GM12875 (cell line): ENCODE results near the gene MAP2.

ENCODE experiments used
- H3K4me3 ChIP-seq: one replicate; pipeline ENCODE4 v1.5.1; 2011; ENCODE audit warnings: low read depth, low read length, control low read depth
- TF ChIP-seq, protein P1 (sequence below): IDR thresholded peaks from 2 replicates; pipeline ENCODE4 v1.5.1; 2011; ENCODE audit warnings: low read depth, mild to moderate bottlenecking, control low read depth, inconsistent platforms, low read length, moderate library complexity, borderline replicate concordance; ENCODE audit not compliant: insufficient read depth

The MAP2 gene

DNA sequence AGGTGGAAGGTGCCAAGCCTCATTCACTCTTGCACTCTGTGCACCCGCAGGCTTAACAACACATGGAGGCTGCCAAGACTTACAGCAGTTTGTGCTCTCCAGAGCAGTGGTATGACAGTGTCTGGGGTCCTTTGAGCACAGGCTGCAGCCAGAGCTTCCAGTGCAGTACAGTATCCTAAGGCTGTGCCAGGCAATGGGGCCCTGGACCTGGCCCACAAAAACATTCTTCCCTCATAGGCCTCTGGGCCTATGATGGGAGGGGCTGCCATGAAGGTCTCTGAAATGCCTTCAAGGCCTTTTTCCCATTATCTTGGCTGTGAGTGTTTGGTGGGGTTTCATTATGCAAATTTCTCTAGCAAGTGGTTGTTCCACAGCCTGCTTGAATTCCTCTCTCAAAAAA lies 74.8 kb downstream of the MAP2 start:
- no peak overlapping the region for H3K4me3 ChIP-seq
- TF ChIP-seq, protein P1, sequence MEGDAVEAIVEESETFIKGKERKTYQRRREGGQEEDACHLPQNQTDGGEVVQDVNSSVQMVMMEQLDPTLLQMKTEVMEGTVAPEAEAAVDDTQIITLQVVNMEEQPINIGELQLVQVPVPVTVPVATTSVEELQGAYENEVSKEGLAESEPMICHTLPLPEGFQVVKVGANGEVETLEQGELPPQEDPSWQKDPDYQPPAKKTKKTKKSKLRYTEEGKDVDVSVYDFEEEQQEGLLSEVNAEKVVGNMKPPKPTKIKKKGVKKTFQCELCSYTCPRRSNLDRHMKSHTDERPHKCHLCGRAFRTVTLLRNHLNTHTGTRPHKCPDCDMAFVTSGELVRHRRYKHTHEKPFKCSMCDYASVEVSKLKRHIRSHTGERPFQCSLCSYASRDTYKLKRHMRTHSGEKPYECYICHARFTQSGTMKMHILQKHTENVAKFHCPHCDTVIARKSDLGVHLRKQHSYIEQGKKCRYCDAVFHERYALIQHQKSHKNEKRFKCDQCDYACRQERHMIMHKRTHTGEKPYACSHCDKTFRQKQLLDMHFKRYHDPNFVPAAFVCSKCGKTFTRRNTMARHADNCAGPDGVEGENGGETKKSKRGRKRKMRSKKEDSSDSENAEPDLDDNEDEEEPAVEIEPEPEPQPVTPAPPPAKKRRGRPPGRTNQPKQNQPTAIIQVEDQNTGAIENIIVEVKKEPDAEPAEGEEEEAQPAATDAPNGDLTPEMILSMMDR, result no peak

DNA sequence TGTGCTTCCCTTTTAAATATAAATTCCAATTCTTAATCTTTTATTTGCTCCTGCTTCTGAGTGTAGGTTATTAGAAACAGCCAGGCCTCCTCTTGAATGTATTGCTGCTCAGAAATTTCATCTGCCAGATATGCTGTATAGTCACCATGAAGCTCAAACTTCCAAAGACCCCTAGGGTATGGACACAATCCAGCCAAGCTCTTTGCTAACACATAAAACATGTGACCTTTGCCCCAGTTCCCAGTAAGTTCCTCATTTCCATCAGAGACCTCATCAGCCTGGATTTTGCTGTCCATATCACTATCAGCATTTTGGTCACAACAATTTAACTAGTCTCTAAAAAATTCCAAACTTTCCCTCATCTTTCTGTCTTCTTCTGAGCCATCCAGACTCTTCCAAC lies 75.2 kb downstream of the MAP2 start:
- no peak overlapping the region for H3K4me3 ChIP-seq
- TF ChIP-seq, protein P1, result no peak

DNA sequence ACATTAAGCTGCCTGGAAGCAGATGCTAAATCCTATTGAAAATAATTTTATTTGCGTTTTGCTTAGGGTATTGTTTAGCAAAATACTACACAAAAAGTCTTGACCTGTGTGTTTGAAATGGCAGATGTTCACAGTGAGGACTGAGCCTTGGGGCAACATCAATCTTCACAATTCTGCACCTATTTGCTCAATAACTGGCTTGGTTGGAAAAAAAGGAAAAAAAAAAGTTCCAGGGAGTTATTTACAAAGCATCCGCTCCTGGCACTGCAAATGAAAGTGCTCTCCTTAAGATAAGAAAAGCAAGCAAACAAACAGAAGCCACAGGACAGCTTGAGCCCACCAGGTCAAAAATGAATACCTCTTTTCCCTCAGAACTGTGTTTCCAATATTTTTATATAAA lies 77.7 kb downstream of the MAP2 start:
- TF ChIP-seq, protein P1, result no peak

DNA sequence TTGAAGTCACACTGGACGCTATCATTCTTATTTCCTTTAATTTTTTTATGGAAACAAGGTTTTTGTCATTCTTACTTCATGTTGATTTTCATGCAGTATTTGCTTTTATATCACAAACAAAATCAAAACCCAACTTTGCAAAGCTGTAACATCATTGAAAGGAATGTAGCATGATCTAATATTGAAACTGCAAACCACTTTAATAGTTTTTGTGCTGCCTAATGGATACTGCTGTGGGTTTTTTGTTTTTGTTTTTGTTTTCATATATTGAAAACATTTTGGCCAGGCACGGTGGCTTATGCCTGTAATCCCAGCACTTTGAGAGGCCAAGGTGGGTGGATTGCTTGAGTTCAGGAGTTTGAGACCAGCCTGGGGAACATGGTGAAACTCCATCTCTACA lies 81.6 kb downstream of the MAP2 start:
- TF ChIP-seq, protein P1, result no peak
- no peak overlapping the region for H3K4me3 ChIP-seq

More for the DNA sequence above, 77.7 kb downstream of the MAP2 start:
- no peak overlapping the region for H3K4me3 ChIP-seq

DNA sequence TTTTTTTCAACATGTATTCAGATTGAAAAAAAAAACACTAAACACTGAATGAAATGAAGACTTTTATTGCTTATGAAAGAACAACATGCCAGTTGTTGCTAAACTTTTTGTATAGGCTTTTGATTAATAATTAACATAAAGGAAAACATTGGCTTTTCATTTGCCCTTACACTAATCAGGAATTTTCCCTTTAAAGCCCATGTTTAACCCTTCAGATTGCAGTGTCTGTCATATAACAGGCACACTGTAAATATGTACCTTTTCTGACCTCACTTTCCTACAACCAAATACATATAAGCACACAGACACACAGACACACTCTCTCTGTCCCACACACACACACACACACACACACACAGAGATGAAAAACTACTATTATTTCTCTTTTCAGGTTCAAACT lies 84.4 kb downstream of the MAP2 start:
- no peak overlapping the region for H3K4me3 ChIP-seq
- TF ChIP-seq, protein P1, result no peak

DNA sequence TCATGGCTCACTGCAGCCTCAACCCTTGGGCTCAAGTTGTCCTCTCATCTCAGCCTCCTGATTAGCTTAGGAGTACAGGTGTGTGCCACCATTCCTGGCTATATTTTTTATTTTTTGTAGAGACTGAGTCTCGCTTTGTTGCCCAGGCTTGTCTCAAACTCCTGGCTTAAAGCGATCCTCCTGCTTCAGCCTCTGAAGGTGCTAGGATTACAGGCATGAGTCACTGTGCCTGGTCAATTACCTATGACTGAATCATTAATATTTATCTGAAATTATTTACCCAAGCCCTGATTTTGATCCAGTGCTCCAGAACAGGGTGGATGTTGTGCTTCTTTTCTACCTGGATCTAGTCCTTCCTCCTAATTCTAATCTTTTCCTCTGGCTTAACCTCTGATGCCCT lies 87.8 kb downstream of the MAP2 start:
- H3K4me3 ChIP-seq, result no peak overlapping the region
- TF ChIP-seq, protein P1, result no peak

DNA sequence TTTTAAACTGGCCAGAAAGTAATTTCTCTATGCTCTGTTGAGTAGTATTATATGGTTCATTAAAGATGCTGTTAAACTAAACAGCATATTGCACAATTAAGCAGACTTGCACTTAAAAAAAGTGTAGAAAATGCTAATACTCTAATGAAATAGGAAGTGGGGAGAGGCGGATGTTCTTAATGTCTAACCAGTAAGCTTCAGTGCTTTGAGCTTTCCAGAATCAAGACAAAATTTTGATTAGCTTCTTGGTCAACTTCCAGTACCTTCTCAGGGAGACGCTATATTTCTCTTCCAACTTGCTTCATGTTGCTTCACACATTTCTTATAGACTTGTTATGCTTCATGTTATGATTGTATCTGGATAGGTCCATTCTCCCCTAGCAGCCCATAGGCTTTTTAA lies 89.1 kb downstream of the MAP2 start:
- TF ChIP-seq, protein P1, result no peak
- H3K4me3 ChIP-seq, result no peak overlapping the region
